Parathyroid adenoma (tissue), 2 donors: ENCODE results near the gene DAPK2.

Experiments used
- H2AFZ ChIP-seq: fragments of 300-600 bp; sonication (generic); one replicate; pipeline ENCODE4 v1.7.0; 2017; ENCODE audit warnings: antibody characterized with exemption, mild to moderate bottlenecking
- H3K27ac ChIP-seq: fragments of 300-600 bp; sonication (generic); one replicate; pipeline ENCODE4 v1.7.0; 2017
- H3K27me3 ChIP-seq: fragments of 300-600 bp; sonication (generic); one replicate; pipeline ENCODE4 v1.7.0; 2017; ENCODE audit warnings: low read length; ENCODE audit not compliant: control insufficient read depth, insufficient read depth
- H3K36me3 ChIP-seq: fragments of 300-600 bp; sonication (generic); one replicate; pipeline ENCODE4 v1.7.0; 2017; ENCODE audit warnings: low read length; ENCODE audit not compliant: control insufficient read depth, insufficient read depth
- H3K4me1 ChIP-seq: fragments of 300-600 bp; sonication (generic); one replicate; pipeline ENCODE4 v1.7.0; 2017; ENCODE audit warnings: control low read depth
- H3K4me2 ChIP-seq: fragments of 300-600 bp; sonication (generic); one replicate; pipeline ENCODE4 v1.7.0; 2017; ENCODE audit warnings: low read length
- H3K4me3 ChIP-seq: fragments of 300-600 bp; sonication (generic); one replicate; pipeline ENCODE4 v1.7.0; 2017; ENCODE audit warnings: low read depth, low read length
- H3K79me2 ChIP-seq: fragments of 300-600 bp; sonication (generic); one replicate; pipeline ENCODE4 v1.7.0; 2017; ENCODE audit warnings: control low read depth
- H3K9ac ChIP-seq: fragments of 300-600 bp; sonication (generic); one replicate; pipeline ENCODE4 v1.7.0; 2017; ENCODE audit warnings: mild to moderate bottlenecking
- H3K9me3 ChIP-seq: fragments of 300-600 bp; sonication (generic); one replicate; pipeline ENCODE4 v1.7.0; 2017; ENCODE audit warnings: low read length; ENCODE audit not compliant: control insufficient read depth
- TF ChIP-seq, protein P1 (sequence below): fragments of 300-600 bp; sonication (generic); IDR thresholded peaks from one replicate; pipeline ENCODE4 v1.7.0; 2017; ENCODE audit warnings: antibody characterized with exemption, mild to moderate bottlenecking
- donor health status: primary hyperparathyroidism.

The DAPK2 gene

DNA sequence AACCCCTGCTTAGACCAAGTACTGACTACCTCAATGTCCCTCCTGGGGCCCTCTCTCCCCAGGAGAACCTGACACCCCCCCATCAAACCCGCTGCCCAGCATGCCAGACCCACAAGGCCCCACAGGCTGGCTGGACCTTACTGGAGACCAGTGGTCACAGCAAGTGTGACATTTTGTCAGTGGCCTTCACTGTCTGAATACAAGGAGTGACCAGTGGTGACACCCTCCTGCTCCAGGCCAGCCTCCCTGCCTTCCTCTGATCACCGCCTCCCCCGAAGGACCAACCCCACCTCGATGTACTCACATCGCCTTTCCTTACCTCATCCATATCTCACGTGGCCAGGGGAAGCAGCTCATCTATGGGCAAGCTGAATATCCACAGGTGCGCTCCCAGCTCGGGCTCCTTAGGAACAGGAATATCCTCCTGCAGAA lies 150.5 kb downstream of the DAPK2 start:
- Histone ChIP-seq H3K79me2 (no peaks in the 10 kb centered on the region), H2AFZ (no peak overlapping the region), H3K9ac (no peak overlapping the region), H3K27me3 (no peaks in the 10 kb centered on the region), H3K4me3 (no peak overlapping the region), H3K27ac (peak overlapping the region; percentile 83), H3K9me3 (no peaks in the 10 kb centered on the region), H3K4me2 (no peak overlapping the region), H3K4me1 (peaks cover 14% of the 10 kb centered on the region), H3K36me3 (no peaks in the 10 kb centered on the region)
- TF ChIP-seq, protein P1, sequence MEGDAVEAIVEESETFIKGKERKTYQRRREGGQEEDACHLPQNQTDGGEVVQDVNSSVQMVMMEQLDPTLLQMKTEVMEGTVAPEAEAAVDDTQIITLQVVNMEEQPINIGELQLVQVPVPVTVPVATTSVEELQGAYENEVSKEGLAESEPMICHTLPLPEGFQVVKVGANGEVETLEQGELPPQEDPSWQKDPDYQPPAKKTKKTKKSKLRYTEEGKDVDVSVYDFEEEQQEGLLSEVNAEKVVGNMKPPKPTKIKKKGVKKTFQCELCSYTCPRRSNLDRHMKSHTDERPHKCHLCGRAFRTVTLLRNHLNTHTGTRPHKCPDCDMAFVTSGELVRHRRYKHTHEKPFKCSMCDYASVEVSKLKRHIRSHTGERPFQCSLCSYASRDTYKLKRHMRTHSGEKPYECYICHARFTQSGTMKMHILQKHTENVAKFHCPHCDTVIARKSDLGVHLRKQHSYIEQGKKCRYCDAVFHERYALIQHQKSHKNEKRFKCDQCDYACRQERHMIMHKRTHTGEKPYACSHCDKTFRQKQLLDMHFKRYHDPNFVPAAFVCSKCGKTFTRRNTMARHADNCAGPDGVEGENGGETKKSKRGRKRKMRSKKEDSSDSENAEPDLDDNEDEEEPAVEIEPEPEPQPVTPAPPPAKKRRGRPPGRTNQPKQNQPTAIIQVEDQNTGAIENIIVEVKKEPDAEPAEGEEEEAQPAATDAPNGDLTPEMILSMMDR = no peak

DNA sequence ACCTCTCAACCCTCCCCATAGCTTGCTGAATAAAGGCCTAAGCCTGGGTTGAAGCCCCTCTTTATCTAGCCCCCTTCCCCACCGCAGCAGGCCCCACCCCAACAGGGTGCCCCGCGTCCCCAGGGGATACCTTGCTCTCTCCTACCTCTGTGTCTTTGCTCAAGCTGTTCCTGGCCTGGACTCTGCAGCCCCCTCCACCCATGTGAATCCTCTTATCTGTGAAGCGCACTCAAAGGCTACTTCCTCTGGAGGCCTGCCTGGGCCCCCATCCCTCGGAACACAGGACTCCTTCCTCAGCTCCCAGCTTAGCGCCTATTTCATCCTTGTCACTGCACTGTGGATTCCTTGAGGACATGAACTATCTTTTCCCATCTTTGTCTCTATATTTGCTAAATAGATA lies 151.1 kb downstream of the DAPK2 start:
- no peaks in the 10 kb centered on the region for H3K9me3 ChIP-seq
- H3K9ac ChIP-seq = no peak overlapping the region
- no peaks in the 10 kb centered on the region for H3K36me3 ChIP-seq
- H2AFZ ChIP-seq = no peak overlapping the region
- H3K4me3 ChIP-seq = no peak overlapping the region
- no peaks in the 10 kb centered on the region for H3K79me2 ChIP-seq
- no peaks in the 10 kb centered on the region for H3K27me3 ChIP-seq
- TF ChIP-seq, protein P1 = no peak
- H3K27ac ChIP-seq = no peak overlapping the region
- peaks cover 14% of the 10 kb centered on the region for H3K4me1 ChIP-seq
- no peak overlapping the region for H3K4me2 ChIP-seq

DNA sequence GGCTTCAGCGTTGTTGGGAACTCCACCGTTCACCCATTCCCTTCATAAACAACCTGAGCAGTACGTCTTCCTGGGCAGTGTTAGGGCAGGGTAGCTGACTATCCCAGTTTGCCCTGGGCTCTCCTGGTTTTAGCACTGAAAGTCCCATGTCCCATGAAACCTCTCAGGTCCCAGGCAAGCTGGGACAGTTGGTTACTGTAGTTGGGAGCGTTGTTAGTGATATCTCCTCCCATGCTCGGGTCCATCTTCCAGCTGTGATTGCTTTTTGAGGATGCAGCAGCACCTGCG lies 151.7 kb downstream of the DAPK2 start:
- no peaks in the 10 kb centered on the region for H3K27me3 ChIP-seq
- no peaks in the 10 kb centered on the region for H3K36me3 ChIP-seq
- no peak overlapping the region for H2AFZ ChIP-seq
- no peaks in the 10 kb centered on the region for H3K9me3 ChIP-seq
- TF ChIP-seq, protein P1 = no peak
- H3K9ac ChIP-seq = no peak overlapping the region
- no peak overlapping the region for H3K4me3 ChIP-seq
- H3K4me2 ChIP-seq = no peak overlapping the region
- peaks cover 14% of the 10 kb centered on the region for H3K4me1 ChIP-seq
- no peaks in the 10 kb centered on the region for H3K79me2 ChIP-seq
- no peak overlapping the region for H3K27ac ChIP-seq

DNA sequence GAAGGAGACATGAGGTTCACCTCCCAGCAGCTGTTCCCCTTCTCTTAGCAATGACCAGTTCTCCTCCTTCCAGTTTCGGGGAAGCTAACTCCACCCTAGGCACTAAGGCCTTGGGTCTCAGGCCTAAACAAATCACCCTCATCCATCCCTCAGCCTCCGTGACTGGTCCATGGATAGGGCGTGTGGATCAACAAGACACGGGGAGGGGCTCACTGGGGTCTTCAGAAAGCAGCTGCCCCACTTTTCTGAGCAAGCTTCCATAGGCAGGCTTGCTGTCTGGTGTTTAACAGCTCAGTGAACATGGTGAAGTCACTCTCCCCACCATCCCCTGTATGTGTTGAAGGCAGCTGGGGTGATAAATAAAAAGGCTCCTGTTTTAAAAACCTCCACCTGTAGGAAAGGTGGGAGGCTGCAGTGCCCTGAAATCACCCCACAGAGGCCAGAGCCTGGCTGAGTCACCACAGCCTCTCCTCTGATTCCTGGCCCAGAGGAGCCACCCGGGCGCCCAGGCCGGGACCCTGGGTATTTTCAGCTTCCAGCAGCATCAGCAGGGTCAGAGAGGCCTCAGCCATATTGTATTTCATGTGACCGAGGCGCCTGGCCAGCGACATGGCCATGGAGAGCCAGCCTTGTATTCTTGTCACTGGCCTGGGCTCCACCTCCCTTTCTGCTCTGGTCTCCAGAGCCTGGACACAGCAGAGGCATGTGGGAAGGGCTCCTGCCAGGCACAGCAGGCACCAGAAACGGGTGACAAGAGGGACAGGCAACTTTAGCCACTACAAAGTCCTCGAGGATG lies 152.2 kb downstream of the DAPK2 start:
- Histone ChIP-seq H3K4me1 (peaks cover 14% of the 10 kb centered on the region), H3K36me3 (no peaks in the 10 kb centered on the region), H3K27ac (no peak overlapping the region), H3K9ac (no peak overlapping the region), H3K4me3 (no peak overlapping the region), H3K27me3 (no peaks in the 10 kb centered on the region), H3K9me3 (no peaks in the 10 kb centered on the region), H3K4me2 (no peak overlapping the region), H2AFZ (no peak overlapping the region), H3K79me2 (no peaks in the 10 kb centered on the region)
- TF ChIP-seq, protein P1 = no peak

DNA sequence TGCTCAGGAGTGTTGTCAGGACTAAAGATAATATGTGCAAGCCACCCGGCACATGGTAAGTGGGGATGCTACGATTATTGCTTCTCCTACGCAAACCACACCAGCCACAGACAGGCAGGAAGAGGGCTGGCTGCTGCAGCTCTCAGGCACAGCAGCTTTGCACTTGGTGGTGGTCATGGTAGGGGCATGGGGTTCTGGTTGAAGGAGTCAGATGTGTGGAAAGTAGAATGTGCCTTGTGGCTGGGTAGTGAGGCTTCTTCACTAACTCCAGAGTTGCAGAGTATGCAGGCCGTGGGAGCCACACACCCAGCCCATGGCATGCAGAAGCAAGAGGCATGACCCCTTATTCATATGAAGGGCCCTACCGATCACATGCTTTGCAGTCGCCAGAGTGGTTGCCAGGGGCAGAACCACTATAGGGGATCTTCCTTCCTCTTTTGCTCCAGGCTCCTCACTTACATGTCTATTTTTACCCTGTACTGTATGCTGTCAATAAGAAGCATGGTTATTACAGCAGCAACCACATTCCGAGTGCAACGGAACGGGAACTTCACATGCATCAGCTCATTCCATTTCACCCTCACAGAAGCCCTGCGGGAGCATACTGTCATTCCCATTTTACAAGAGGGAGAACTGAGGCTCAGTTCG lies 153.4 kb downstream of the DAPK2 start:
- TF ChIP-seq, protein P1 = no peak
- Histone ChIP-seq H3K27ac (no peak overlapping the region), H3K9me3 (no peaks in the 10 kb centered on the region), H3K36me3 (no peaks in the 10 kb centered on the region), H3K4me2 (no peak overlapping the region), H3K79me2 (no peaks in the 10 kb centered on the region), H3K27me3 (no peaks in the 10 kb centered on the region), H3K4me3 (no peak overlapping the region), H2AFZ (no peak overlapping the region), H3K4me1 (peaks cover 14% of the 10 kb centered on the region), H3K9ac (no peak overlapping the region)
